Kidney (tissue), 14 donors: ENCODE measurements around the gene PRODH2. TPM values are rescaled to one million over a fixed set of nuclear protein-coding genes. Genes with fewer than 3 reads are reported as not detected.

Experiments
- DNase-seq, 5 donors: peaks; one replicate each; pipeline ENCODE4 v3.0.0-alpha.2; 2013 to 2020
- FAIRE-seq: peaks from 2 replicates; lab custom pipeline; 2012; peaks lifted over from hg19 to GRCh38; lab: Jason Lieb, UNC
- H3K27ac ChIP-seq, 2 donors: one replicate each; pipeline ENCODE4 v1.7.0; 2013; ENCODE audit warnings: low read depth in 2 of 2, low read length in 2 of 2, inconsistent platforms in 1 of 2
- H3K27me3 ChIP-seq: one replicate; pipeline ENCODE4 v1.7.1; 2013; ENCODE audit warnings: low read length, inconsistent platforms; ENCODE audit not compliant: control insufficient read depth, insufficient read depth
- H3K36me3 ChIP-seq, 3 donors: one replicate each; pipeline versions ENCODE4 v1.7.0 to v1.7.1; 2013; ENCODE audit warnings: low read length in 3 of 3, control low read depth in 1 of 3, inconsistent platforms in 1 of 3; ENCODE audit not compliant: insufficient read depth in 3 of 3, control insufficient read depth in 2 of 3
- H3K4me1 ChIP-seq, 3 donors: one replicate each; pipeline versions ENCODE4 v1.7.0 to v1.7.1; 2013; ENCODE audit warnings: low read length in 3 of 3, inconsistent platforms in 1 of 3, low read depth in 1 of 3; ENCODE audit not compliant: control insufficient read depth in 2 of 3, insufficient read depth in 2 of 3
- H3K4me3 ChIP-seq, 3 donors: one replicate each; pipeline versions ENCODE4 v1.7.0 to v1.8.1; 2013; ENCODE audit warnings: low read length in 3 of 3, control low read depth in 1 of 3, inconsistent platforms in 1 of 3
- H3K9ac ChIP-seq, 3 donors: one replicate each; pipeline versions ENCODE4 v1.7.0 to v1.7.1; 2013; ENCODE audit warnings: low read length in 3 of 3, control low read depth in 1 of 3, inconsistent platforms in 1 of 3
- H3K9me3 ChIP-seq, 3 donors: one replicate each; pipeline versions ENCODE4 v1.7.0 to v1.7.1; 2013; ENCODE audit warnings: low read length in 3 of 3, control low read depth in 1 of 3, inconsistent platforms in 1 of 3; ENCODE audit not compliant: control insufficient read depth in 2 of 3, insufficient read depth in 1 of 3
- intact Hi-C: fragments of 100-400 bp; cut with DNase I; formaldehyde crosslinking; loops from one replicate; pipeline ENCODE4 v1.11.1; 2022
- polyA plus RNA-seq: library from polyadenylated mRNA; stranded (reverse); fragments of 350-450 nt; fragmentation: Illumina TruSeq; extraction: RNeasy Lipid Tissue Mini Kit (QIAGEN cat#74804); gene quantifications from one replicate; pipeline ENCODE4 v1.2.3, GENCODE V29; 2014; ENCODE audit warnings: low read depth, low replicate concordance; ENCODE audit not compliant: insufficient read depth
- total RNA-seq: library from RNA; stranded (reverse); fragmentation: NEBNext Ultra II Directional; extraction: Animal tissue kit (Norgen Biotek cat#: 25700); gene quantifications from one replicate; pipeline ENCODE4 v1.2.1, GENCODE V29; 2021
- TF ChIP-seq, protein P1 (sequence below): IDR thresholded peaks from 3 replicates; pipeline ENCODE4 v1.5.1; 2012; ENCODE audit warnings: mild to moderate bottlenecking, moderate library complexity, borderline replicate concordance; ENCODE audit not compliant: insufficient read depth; ENCODE audit errors: extremely low read depth
- donor health status: control.
- donor health status: control.
- donor health status: control.
- donor health status: control.
- donor health status: control.
- donor health status: DM: yes; HTN: yes; CAD: no.
- donor health status: Normal renal cell carcinoma (clear cell type).

PRODH2 gene
- total and polyA plus RNA-seq, 2 donors from 2014 or later = 9.0 to 409 TPM

- Histone ChIP-seq H3K9me3 (no peaks in the 10 kb centered on the region), H3K9ac (no peak overlapping the region), H3K27me3 (peaks cover 2% of the 10 kb centered on the region), H3K36me3 (no peaks in the 10 kb centered on the region), H3K27ac (no peak overlapping the region), H3K4me1 (no peaks in the 10 kb centered on the region), H3K4me3 (no peak overlapping the region)
- peak in 1 of 5 donors; percentile 69 for DNase-seq
- FAIRE-seq = no peak
- TF ChIP-seq, protein P1, sequence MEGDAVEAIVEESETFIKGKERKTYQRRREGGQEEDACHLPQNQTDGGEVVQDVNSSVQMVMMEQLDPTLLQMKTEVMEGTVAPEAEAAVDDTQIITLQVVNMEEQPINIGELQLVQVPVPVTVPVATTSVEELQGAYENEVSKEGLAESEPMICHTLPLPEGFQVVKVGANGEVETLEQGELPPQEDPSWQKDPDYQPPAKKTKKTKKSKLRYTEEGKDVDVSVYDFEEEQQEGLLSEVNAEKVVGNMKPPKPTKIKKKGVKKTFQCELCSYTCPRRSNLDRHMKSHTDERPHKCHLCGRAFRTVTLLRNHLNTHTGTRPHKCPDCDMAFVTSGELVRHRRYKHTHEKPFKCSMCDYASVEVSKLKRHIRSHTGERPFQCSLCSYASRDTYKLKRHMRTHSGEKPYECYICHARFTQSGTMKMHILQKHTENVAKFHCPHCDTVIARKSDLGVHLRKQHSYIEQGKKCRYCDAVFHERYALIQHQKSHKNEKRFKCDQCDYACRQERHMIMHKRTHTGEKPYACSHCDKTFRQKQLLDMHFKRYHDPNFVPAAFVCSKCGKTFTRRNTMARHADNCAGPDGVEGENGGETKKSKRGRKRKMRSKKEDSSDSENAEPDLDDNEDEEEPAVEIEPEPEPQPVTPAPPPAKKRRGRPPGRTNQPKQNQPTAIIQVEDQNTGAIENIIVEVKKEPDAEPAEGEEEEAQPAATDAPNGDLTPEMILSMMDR = no peak
- intact Hi-C loops = no loop called here
Observed at GRCh38 chr19:35792312-35792711, 20.3 kb downstream of the PRODH2 start.

DNA sequence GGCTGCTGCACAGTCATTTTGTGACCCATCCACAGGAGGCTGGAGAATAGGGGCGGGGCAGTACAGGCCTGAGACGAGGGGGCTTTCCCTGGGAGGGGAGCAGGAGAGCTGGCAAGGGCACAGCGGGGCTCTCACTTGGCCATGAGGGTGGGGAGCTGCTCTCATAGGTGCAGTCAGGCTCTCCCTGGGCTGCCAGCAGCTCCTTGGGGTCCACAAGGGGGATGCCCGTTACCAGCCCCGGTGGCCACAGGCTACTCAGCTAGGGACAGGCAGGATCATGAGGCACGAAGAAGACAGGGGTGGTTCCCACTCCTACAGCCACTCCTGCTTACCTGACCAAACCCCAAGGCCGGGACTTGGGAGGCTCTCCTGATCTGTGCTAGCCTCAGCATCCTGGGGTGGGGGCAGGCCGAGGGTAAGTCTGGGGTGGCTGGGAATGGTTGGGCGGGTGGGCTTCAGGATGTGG lies 20.8 kb downstream of the PRODH2 start:
- DNase-seq (no peak), FAIRE-seq (no peak)
- no peak overlapping the region for H3K9ac ChIP-seq
- peaks cover 2% of the 10 kb centered on the region for H3K27me3 ChIP-seq
- intact Hi-C loops = no loop called here
- TF ChIP-seq, protein P1 = no peak
- no peak overlapping the region for H3K27ac ChIP-seq
- H3K9me3 ChIP-seq = no peaks in the 10 kb centered on the region
- H3K4me3 ChIP-seq = no peak overlapping the region
- no peaks in the 10 kb centered on the region for H3K36me3 ChIP-seq
- no peaks in the 10 kb centered on the region for H3K4me1 ChIP-seq

GRCh38 chr19:35790981-35791813 lies 21.4 kb downstream of the PRODH2 start:
- intact Hi-C loops = no loop called here

More at GRCh38 chr19:35790981-35791813, 21.4 kb downstream of the PRODH2 start:
- Histone ChIP-seq H3K27ac (no peak overlapping the region), H3K9ac (no peak overlapping the region), H3K4me3 (no peak overlapping the region), H3K36me3 (no peaks in the 10 kb centered on the region), H3K9me3 (no peaks in the 10 kb centered on the region), H3K27me3 (peaks cover 2% of the 10 kb centered on the region), H3K4me1 (no peaks in the 10 kb centered on the region)
- no peak for FAIRE-seq
- no peak for DNase-seq
- TF ChIP-seq, protein P1 = no peak
